Measurements from ENCODE around the gene RHOJ. TPM values are rescaled to one million over a fixed set of nuclear protein-coding genes. Genes with fewer than 3 reads are reported as not detected.

RHOJ gene
- total RNA-seq, 4 donors from 2014 or later, result 0.64 to 9.5 (median 0.87) TPM

GRCh38 chr14:63292805-63293204, 88.6 kb downstream of the RHOJ start:
- H3K27ac ChIP-seq, result no peak overlapping the region
- DNase-seq, result no peak
- intact Hi-C loops (cut with DNase I), result no loop called here
- H3K4me3 ChIP-seq, result no peak overlapping the region
- no peak for TF ChIP-seq CTCF (IDR thresholded peaks at IDR 0.05)
- no peak for TF ChIP-seq POLR2A (IDR thresholded peaks at IDR 0.05)
- H3K4me1 ChIP-seq, result no peaks in the 10 kb centered on the region
- WGBS, 2 donors, result 61 to 79% methylated on average over 2 of the region's 2 CpGs
- no peaks in the 10 kb centered on the region for H3K27me3 ChIP-seq
- peaks cover 0 to 18% (median 0%) of the 10 kb centered on the region in 3 donors for H3K36me3 ChIP-seq
- no peaks in the 10 kb centered on the region for H3K9me3 ChIP-seq

- TF ChIP-seq CTCF (IDR thresholded peaks at IDR 0.05) (no peak), POLR2A (IDR thresholded peaks at IDR 0.05) (no peak)
- WGBS, 2 donors, result 45 to 61% methylated on average over 8 of the region's 8 CpGs
- Histone ChIP-seq H3K27ac (peak overlapping the region in 3 of 4 donors; percentile 59 to 75 (median 73)), H3K36me3 (peaks cover 0 to 18% (median 0%) of the 10 kb centered on the region in 3 donors), H3K4me3 (peak overlapping the region in 3 of 4 donors; percentile 3 to 34 (median 14)), H3K9me3 (no peaks in the 10 kb centered on the region), H3K27me3 (no peaks in the 10 kb centered on the region), H3K4me1 (no peaks in the 10 kb centered on the region)
- no peak for DNase-seq
- intact Hi-C loops (cut with DNase I), result no loop called here
These were observed 91.0 kb downstream of the RHOJ start for GRCh38 chr14:63295231-63295685.

GRCh38 chr14:63296060-63296563, 91.9 kb downstream of the RHOJ start:
- no peaks in the 10 kb centered on the region for H3K4me1 ChIP-seq
- intact Hi-C loops (cut with DNase I), result no loop called here
- H3K36me3 ChIP-seq, result peaks cover 0 to 13% (median 0%) of the 10 kb centered on the region in 3 donors
- peak overlapping the region in 3 of 4 donors; percentile 59 to 75 (median 73) for H3K27ac ChIP-seq
- TF ChIP-seq CTCF (IDR thresholded peaks at IDR 0.05), result no peak
- TF ChIP-seq POLR2A (IDR thresholded peaks at IDR 0.05), result no peak
- no peaks in the 10 kb centered on the region for H3K27me3 ChIP-seq
- no peaks in the 10 kb centered on the region for H3K9me3 ChIP-seq
- no peak for DNase-seq
- WGBS, 2 donors, result 71 to 79% methylated on average over 6 of the region's 6 CpGs
- H3K4me3 ChIP-seq, result peak overlapping the region in 2 of 4 donors; percentile 3 to 34

GRCh38 chr14:63297372-63298063, 93.3 kb downstream of the RHOJ start:
- intact Hi-C loops (cut with DNase I), result no loop called here
- H3K27me3 ChIP-seq, result peaks cover 0 to 8% (median 0%) of the 10 kb centered on the region in 4 donors
- H3K36me3 ChIP-seq, result no peaks in the 10 kb centered on the region
- DNase-seq, result no peak
- H3K4me3 ChIP-seq, result no peak overlapping the region
- H3K27ac ChIP-seq, result no peak overlapping the region
- H3K4me1 ChIP-seq, result no peaks in the 10 kb centered on the region
- H3K9me3 ChIP-seq, result no peaks in the 10 kb centered on the region
- no peak for TF ChIP-seq POLR2A (IDR thresholded peaks at IDR 0.05)
- TF ChIP-seq CTCF (IDR thresholded peaks at IDR 0.05), result no peak
- 44 to 63% methylated on average over 2 to 4 of the region's 4 CpGs for WGBS, 2 donors

- 63 to 69% methylated on average over 5 to 6 of the region's 6 CpGs for WGBS, 2 donors
- intact Hi-C loops (cut with DNase I), result no loop called here
- TF ChIP-seq CTCF (IDR thresholded peaks at IDR 0.05), result no peak
- TF ChIP-seq POLR2A (IDR thresholded peaks at IDR 0.05), result no peak
These were observed 95.3 kb downstream of the RHOJ start for GRCh38 chr14:63299351-63300110.

More at GRCh38 chr14:63299351-63300110, 95.3 kb downstream of the RHOJ start:
- Histone ChIP-seq H3K27ac (no peak overlapping the region), H3K4me1 (no peaks in the 10 kb centered on the region), H3K27me3 (peaks cover 0 to 8% (median 0%) of the 10 kb centered on the region in 4 donors), H3K36me3 (no peaks in the 10 kb centered on the region), H3K4me3 (no peak overlapping the region), H3K9me3 (no peaks in the 10 kb centered on the region)
- no peak for DNase-seq

All from esophagus squamous epithelium (tissue), 5 donors.